GM19099 (cell line): ENCODE data around the gene MRPL33.

Experiments used
- POLR2A ChIP-seq: IDR thresholded peaks from 3 replicates; pipeline ENCODE4 v1.6.1; 2011; ENCODE audit warnings: low read depth; ENCODE audit not compliant: insufficient read length; ENCODE audit errors: extremely low read depth

The MRPL33 gene

GRCh38 chr2:27795093-27795834 lies 23.7 kb downstream of the MRPL33 start:
- TF ChIP-seq POLR2A = no peak

GRCh38 chr2:27795868-27796277 lies 24.4 kb downstream of the MRPL33 start:
- no peak for TF ChIP-seq POLR2A

GRCh38 chr2:27796791-27797765 lies 25.6 kb downstream of the MRPL33 start:
- no peak for TF ChIP-seq POLR2A

- no peak for TF ChIP-seq POLR2A
These were observed 26.3 kb downstream of the MRPL33 start for GRCh38 chr2:27797841-27798240.

- TF ChIP-seq POLR2A = no peak
These were observed 27.0 kb downstream of the MRPL33 start for GRCh38 chr2:27798486-27798885.

GRCh38 chr2:27798948-27799645 lies 27.6 kb downstream of the MRPL33 start:
- no peak for TF ChIP-seq POLR2A

GRCh38 chr2:27799646-27800010 lies 28.1 kb downstream of the MRPL33 start:
- TF ChIP-seq POLR2A = no peak

- TF ChIP-seq POLR2A = no peak
These were observed 29.3 kb downstream of the MRPL33 start for GRCh38 chr2:27800856-27801255.

GRCh38 chr2:27802547-27802946 lies 31.0 kb downstream of the MRPL33 start:
- no peak for TF ChIP-seq POLR2A

- no peak for TF ChIP-seq POLR2A
These were observed 31.5 kb downstream of the MRPL33 start for GRCh38 chr2:27803046-27803445.

GRCh38 chr2:27804146-27804545 lies 32.6 kb downstream of the MRPL33 start:
- no peak for TF ChIP-seq POLR2A

GRCh38 chr2:27805180-27805579 lies 33.7 kb downstream of the MRPL33 start:
- TF ChIP-seq POLR2A = no peak

GRCh38 chr2:27806311-27807059 lies 35.0 kb downstream of the MRPL33 start:
- TF ChIP-seq POLR2A = no peak

- TF ChIP-seq POLR2A = no peak
These were observed 36.0 kb downstream of the MRPL33 start for GRCh38 chr2:27807476-27807875.

- no peak for TF ChIP-seq POLR2A
These were observed 36.9 kb downstream of the MRPL33 start for GRCh38 chr2:27808418-27808817.
